Measurements from ENCODE around the gene TMEM202. TPM values are rescaled to one million over a fixed set of nuclear protein-coding genes. Genes with fewer than 3 reads are reported as not detected.
"Not testable (repeated sequence)": the region's sequence is repeated elsewhere in the genome, so short reads cannot be mapped to it uniquely, and the experiment has no call there.

TMEM202 gene
- total and polyA plus RNA-seq, 2 of the 13 experiments (the other 11 are each of a cell fraction or from before 2014, with no cell fraction given), result not detected

- TF ChIP-seq, protein P1, sequence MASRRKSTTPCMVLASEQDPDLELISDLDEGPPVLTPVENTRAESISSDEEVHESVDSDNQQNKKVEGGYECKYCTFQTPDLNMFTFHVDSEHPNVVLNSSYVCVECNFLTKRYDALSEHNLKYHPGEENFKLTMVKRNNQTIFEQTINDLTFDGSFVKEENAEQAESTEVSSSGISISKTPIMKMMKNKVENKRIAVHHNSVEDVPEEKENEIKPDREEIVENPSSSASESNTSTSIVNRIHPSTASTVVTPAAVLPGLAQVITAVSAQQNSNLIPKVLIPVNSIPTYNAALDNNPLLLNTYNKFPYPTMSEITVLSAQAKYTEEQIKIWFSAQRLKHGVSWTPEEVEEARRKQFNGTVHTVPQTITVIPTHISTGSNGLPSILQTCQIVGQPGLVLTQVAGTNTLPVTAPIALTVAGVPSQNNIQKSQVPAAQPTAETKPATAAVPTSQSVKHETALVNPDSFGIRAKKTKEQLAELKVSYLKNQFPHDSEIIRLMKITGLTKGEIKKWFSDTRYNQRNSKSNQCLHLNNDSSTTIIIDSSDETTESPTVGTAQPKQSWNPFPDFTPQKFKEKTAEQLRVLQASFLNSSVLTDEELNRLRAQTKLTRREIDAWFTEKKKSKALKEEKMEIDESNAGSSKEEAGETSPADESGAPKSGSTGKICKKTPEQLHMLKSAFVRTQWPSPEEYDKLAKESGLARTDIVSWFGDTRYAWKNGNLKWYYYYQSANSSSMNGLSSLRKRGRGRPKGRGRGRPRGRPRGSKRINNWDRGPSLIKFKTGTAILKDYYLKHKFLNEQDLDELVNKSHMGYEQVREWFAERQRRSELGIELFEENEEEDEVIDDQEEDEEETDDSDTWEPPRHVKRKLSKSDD (CRISPR knock-in tag; IDR thresholded peaks at IDR 0.05; ENCODE audit: low read depth), result no peak
Measured at GRCh38 chr15:72411111-72411510, 13.0 kb downstream of the TMEM202 start (continued).

- 0% methylated on average over 1 of the region's 1 CpG for WGBS (ENCODE audit: low lambda C conversion rate)
- H2AFZ ChIP-seq (ENCODE audit: low read length), result no peak overlapping the region
- FAIRE-seq (no peak), DNase-seq (ENCODE audit: low spot score) (no peak), ATAC-seq (no peak)
- in situ Hi-C loops (cut with HindIII; ENCODE audit: extremely low pct_ligation_motif_present, low pct_unique_long_range_greater_than_20kb) (no loop called here), intact Hi-C loops (cut with micrococcal nuclease; ENCODE audit: unreplicated experiment) (no loop called here)
- H3K9ac ChIP-seq (ENCODE audit: insufficient read depth, low read depth, low read length), result no peak overlapping the region
- no peaks in the 10 kb centered on the region for H3K36me3 ChIP-seq (replicated peaks in 1 of 2; ENCODE audit: control insufficient read depth in 1 of 2, insufficient read depth in 2 of 2, low read length in 2 of 2)
- H3K9me3 ChIP-seq (ENCODE audit: low read length), result no peaks in the 10 kb centered on the region
- H3K4me1 ChIP-seq (ENCODE audit: insufficient read depth, low read length), result peaks cover 14% of the 10 kb centered on the region
- H3K4me2 ChIP-seq (ENCODE audit: low read depth, low read length), result no peak overlapping the region
- CTCF ChIA-PET (ENCODE audit: low intra/inter-chr PET ratio, low total read pairs), result no interaction called here
- H4K20me1 ChIP-seq (ENCODE audit: insufficient read depth, low read length), result no peaks in the 10 kb centered on the region
- no peak overlapping the region for H3K27ac ChIP-seq (ENCODE audit: extremely low read length, insufficient read depth, low read length)
- no peak overlapping the region for H3K4me3 ChIP-seq (replicated peaks in 1 of 3; ENCODE audit: insufficient read depth in 1 of 3, low read depth in 2 of 3, low read length in 3 of 3)
- no peaks in the 10 kb centered on the region for H3K79me2 ChIP-seq (ENCODE audit: insufficient read depth, low read length)
- BruUV-seq (replicated peaks), result no TSS peak
- no peak for TF ChIP-seq ZNF264 (CRISPR knock-in tag; IDR thresholded peaks at IDR 0.05)
- TF ChIP-seq, protein P2, sequence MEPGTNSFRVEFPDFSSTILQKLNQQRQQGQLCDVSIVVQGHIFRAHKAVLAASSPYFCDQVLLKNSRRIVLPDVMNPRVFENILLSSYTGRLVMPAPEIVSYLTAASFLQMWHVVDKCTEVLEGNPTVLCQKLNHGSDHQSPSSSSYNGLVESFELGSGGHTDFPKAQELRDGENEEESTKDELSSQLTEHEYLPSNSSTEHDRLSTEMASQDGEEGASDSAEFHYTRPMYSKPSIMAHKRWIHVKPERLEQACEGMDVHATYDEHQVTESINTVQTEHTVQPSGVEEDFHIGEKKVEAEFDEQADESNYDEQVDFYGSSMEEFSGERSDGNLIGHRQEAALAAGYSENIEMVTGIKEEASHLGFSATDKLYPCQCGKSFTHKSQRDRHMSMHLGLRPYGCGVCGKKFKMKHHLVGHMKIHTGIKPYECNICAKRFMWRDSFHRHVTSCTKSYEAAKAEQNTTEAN (CRISPR knock-in tag; conservative IDR thresholded peaks at IDR 0.05), result no peak
- TF ChIP-seq ZNF160 (CRISPR knock-in tag; IDR thresholded peaks at IDR 0.05), result no peak
- TF ChIP-seq, protein P3, sequence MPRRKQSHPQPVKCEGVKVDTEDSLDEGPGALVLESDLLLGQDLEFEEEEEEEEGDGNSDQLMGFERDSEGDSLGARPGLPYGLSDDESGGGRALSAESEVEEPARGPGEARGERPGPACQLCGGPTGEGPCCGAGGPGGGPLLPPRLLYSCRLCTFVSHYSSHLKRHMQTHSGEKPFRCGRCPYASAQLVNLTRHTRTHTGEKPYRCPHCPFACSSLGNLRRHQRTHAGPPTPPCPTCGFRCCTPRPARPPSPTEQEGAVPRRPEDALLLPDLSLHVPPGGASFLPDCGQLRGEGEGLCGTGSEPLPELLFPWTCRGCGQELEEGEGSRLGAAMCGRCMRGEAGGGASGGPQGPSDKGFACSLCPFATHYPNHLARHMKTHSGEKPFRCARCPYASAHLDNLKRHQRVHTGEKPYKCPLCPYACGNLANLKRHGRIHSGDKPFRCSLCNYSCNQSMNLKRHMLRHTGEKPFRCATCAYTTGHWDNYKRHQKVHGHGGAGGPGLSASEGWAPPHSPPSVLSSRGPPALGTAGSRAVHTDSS (CRISPR knock-in tag; conservative IDR thresholded peaks at IDR 0.05), result no peak
- POLR2A ChIA-PET, result no interaction called here
- peaks cover 2 to 8% of the 10 kb centered on the region in 2 experiments; a peak in 3 of 5 replicates for H3K27me3 ChIP-seq (ENCODE audit: control insufficient read depth in 1 of 2, insufficient read depth in 2 of 2, low read length in 2 of 2)
Measured at GRCh38 chr15:72411544-72411943, 13.4 kb downstream of the TMEM202 start.

GRCh38 chr15:72413337-72413736 is 15.2 kb downstream of the TMEM202 start:
- H3K9me3 ChIP-seq (ENCODE audit: low read length); H3K27ac ChIP-seq (ENCODE audit: extremely low read length, insufficient read depth, low read length); DNase-seq (ENCODE audit: low spot score); H3K4me3 ChIP-seq (replicated peaks in 1 of 3; ENCODE audit: insufficient read depth in 1 of 3, low read depth in 2 of 3, low read length in 3 of 3); FAIRE-seq; intact Hi-C loops (cut with micrococcal nuclease; ENCODE audit: unreplicated experiment); POLR2A ChIA-PET; ATAC-seq; H3K9ac ChIP-seq (ENCODE audit: insufficient read depth, low read depth, low read length); CTCF ChIA-PET (ENCODE audit: low intra/inter-chr PET ratio, low total read pairs); BruUV-seq (replicated peaks); H3K79me2 ChIP-seq (ENCODE audit: insufficient read depth, low read length); H2AFZ ChIP-seq (ENCODE audit: low read length); H3K27me3 ChIP-seq (ENCODE audit: control insufficient read depth in 1 of 2, insufficient read depth in 2 of 2, low read length in 2 of 2); in situ Hi-C loops (cut with HindIII; ENCODE audit: extremely low pct_ligation_motif_present, low pct_unique_long_range_greater_than_20kb); H3K36me3 ChIP-seq (replicated peaks in 1 of 2; ENCODE audit: control insufficient read depth in 1 of 2, insufficient read depth in 2 of 2, low read length in 2 of 2); H4K20me1 ChIP-seq (ENCODE audit: insufficient read depth, low read length); H3K4me2 ChIP-seq (ENCODE audit: low read depth, low read length): not testable (repeated sequence)
- peaks cover 14% of the 10 kb centered on the region for H3K4me1 ChIP-seq (ENCODE audit: insufficient read depth, low read length)
- 42% methylated on average over 3 of the region's 3 CpGs for WGBS (ENCODE audit: low lambda C conversion rate)

All from HepG2 (cell line).